ENCODE data around the gene LARGE1.
A peak's percentile ranks its signal among the peaks of the same experiment; 100 is the strongest.

LARGE1 gene

DNA sequence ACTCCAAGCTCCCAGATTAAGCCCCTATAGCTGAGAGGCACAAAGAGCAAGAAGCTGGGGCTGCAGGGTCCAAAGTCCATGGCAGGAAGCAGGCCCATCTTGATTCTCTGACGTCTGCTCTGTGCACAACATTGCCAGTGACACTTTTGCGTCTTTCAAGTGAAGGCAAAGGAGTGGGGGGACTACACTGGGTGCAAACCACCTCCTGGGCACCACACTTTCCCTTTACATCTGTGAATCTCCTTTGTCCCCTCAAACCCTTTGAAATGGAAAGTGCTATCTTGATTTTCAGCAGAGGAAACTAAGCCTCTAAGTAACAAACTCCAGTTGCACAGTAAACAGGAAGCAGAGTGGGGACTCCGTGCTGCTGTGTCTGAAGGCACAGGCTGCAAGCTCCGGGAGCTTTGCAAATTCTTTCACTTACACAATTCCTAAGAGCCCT lies 428.0 kb downstream of the LARGE1 start:
- in situ Hi-C loops (cut with MboI; ENCODE audit: low sequenced_read_pairs): no loop called here
- H3K36me3 ChIP-seq (replicated peaks): no peaks in the 10 kb centered on the region
- no peak for DNase-seq (ENCODE audit: low spot score in 2 of 2)
- H3K4me1 ChIP-seq: peaks cover 4% of the 10 kb centered on the region
- no peaks in the 10 kb centered on the region for H3K27me3 ChIP-seq (ENCODE audit: low read depth)
- no peaks in the 10 kb centered on the region for H3K9me3 ChIP-seq
- H3K4me3 ChIP-seq: no peak overlapping the region

DNA sequence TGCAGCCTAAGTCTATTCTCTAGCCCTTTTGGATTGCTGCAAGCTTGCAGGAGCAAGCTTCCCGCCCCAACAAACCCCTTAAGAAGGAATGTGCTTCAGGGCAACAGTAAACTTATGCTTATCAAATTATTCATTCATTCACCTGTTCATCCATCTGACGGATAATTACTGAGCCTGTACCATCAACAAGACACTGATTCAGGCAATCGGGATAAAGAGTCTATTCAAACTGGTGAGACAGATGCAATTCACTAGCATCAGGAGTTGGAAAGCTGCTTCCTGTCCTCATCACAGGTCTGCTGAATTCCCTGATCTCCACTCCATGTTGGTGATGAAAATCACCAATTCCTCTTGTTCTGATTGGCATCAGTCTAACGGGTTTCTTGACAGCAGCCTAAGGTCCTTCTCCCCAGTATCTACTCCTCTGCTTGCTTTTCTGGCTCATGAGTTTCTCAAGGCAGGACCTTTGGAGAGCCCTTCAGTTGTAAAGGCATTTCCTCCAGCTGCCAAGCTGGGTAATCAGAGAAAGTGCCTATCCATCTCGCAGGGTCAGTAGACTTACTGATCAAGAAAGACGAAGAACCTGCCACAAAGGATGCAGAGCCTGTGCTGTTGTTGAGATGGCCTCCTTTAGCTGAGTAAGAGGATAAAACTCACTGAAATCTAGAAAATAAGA lies 433.1 kb downstream of the LARGE1 start:
- DNase-seq (ENCODE audit: low spot score in 2 of 2): no peak

DNA sequence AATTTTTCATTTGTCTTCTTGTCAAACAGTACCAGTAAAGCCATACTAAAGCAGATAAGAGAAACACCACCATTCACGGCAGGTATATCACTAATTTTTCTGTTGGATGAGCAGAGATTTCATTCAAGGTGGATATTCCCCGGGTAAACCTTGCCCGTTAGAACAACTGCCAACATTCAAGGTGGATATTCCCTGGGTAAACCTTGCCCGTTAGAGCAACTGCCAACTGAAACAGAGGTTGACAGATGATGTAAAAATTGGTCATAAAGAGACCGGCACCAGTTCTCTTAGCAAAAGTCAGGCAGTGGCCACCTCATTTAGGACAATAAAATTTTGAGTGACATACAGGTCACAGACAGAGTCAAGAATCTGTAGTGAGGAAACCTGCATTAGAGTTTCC lies 438.7 kb downstream of the LARGE1 start:
- DNase-seq (ENCODE audit: low spot score in 2 of 2): no peak
- Histone ChIP-seq H3K4me3 (no peak overlapping the region), H3K9me3 (no peaks in the 10 kb centered on the region), H3K36me3 (replicated peaks) (no peaks in the 10 kb centered on the region), H3K27me3 (ENCODE audit: low read depth) (no peaks in the 10 kb centered on the region), H3K4me1 (peaks cover 15% of the 10 kb centered on the region)
- in situ Hi-C loops (cut with MboI; ENCODE audit: low sequenced_read_pairs): no loop called here

More for the DNA sequence above, 433.1 kb downstream of the LARGE1 start:
- Histone ChIP-seq H3K36me3 (replicated peaks) (no peaks in the 10 kb centered on the region), H3K4me3 (no peak overlapping the region), H3K9me3 (no peaks in the 10 kb centered on the region), H3K27me3 (ENCODE audit: low read depth) (no peaks in the 10 kb centered on the region), H3K4me1 (no peaks in the 10 kb centered on the region)
- in situ Hi-C loops (cut with MboI; ENCODE audit: low sequenced_read_pairs): no loop called here

DNA sequence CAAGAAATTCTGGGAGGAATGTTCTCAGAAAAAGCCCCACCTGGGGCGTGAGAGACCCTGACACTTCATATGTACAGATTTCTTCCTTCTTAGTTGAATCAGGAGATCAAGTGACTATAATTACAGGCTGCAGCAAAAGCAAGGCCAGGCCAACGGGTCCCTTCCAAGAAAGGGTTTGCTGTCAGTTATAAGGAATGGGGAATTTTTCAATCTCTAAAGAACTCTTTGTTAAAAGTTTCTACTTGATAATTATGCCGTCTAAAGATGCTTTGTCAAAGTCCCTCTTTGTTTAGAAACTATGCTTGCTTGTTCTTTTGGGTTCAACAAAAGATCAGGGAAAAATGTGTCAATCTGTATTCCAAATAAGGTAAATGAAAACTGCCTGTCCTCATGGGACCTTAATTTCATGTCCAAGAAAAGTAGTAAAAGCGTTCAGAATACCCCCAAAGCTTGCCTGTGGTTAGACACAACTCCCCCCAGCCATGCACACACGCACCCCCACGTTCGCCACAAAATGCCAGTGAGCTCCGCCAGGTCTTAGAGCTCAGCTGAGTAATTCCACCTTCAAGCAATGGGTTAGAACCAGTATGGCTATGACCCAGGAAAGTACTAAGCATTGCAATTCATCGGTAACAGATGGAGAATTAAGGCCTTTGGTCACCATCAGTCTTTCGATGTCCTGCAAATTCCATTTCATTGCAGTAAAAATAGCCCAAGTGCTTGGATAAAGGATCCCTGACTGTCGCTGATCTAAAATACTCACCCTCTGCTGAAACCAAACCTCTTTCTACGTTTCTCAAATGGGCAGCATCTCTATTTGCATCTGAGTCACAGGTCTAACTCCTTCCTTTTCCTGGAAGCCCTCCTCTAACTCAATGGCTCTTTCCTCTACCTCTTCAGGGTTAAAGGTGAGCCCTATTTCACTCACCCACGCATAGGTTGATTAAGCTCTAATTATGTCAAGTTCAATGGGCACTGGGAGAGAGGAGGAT lies 442.9 kb downstream of the LARGE1 start:
- in situ Hi-C loops (cut with MboI; ENCODE audit: low sequenced_read_pairs): no loop called here

DNA sequence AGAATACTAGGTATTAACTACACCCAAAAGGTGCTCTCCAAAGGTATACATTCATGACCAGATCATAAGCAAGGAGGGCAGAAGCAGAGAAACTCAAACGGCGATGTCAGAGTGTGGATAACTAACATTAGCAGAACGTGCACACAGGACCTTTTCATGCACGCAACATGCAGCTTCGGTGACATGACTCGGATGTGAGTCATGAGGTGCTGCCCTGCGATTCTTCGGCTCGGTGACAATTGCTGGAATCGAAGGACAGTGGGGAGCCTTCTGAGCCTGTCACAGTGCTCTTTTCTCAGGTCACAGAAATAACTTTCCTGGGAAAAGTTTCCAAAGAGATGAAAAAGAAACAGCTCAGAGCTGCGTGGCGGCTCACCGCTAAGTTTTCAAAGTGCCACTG lies 443.6 kb downstream of the LARGE1 start:
- DNase-seq (ENCODE audit: low spot score in 2 of 2): peak; percentile 20 to 50
- no peaks in the 10 kb centered on the region for H3K9me3 ChIP-seq
- no peaks in the 10 kb centered on the region for H3K27me3 ChIP-seq (ENCODE audit: low read depth)
- H3K4me1 ChIP-seq: peaks cover 32% of the 10 kb centered on the region
- in situ Hi-C loops (cut with MboI; ENCODE audit: low sequenced_read_pairs): no loop called here
- no peak overlapping the region for H3K4me3 ChIP-seq
- no peaks in the 10 kb centered on the region for H3K36me3 ChIP-seq (replicated peaks)

More for the DNA sequence above, 442.9 kb downstream of the LARGE1 start:
- Histone ChIP-seq H3K4me3 (no peak overlapping the region), H3K36me3 (replicated peaks) (no peaks in the 10 kb centered on the region), H3K27me3 (ENCODE audit: low read depth) (no peaks in the 10 kb centered on the region), H3K9me3 (no peaks in the 10 kb centered on the region), H3K4me1 (peaks cover 32% of the 10 kb centered on the region)
- DNase-seq (ENCODE audit: low spot score in 2 of 2): peak; percentile 73 to 93

DNA sequence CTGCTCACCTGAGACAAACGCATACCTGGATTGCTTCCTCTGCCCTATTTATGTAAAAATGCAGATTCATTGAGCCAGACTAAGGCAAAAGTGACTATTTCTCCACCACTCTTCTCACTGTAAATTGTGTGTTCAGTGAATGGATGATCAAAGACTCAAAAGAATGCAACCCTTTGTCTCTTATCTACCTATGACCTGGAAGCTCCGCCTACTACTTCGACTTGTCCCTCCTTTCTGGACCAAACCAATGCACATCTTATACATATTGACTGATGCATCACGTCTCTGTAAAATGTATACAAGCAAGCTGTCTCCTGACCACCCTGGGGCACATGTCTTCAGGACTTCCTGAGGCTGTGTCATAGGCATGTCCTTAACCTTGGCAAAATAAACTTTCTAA lies 444.1 kb downstream of the LARGE1 start:
- Histone ChIP-seq H3K4me1 (peaks cover 32% of the 10 kb centered on the region), H3K4me3 (no peak overlapping the region), H3K27me3 (ENCODE audit: low read depth) (no peaks in the 10 kb centered on the region), H3K36me3 (replicated peaks) (no peaks in the 10 kb centered on the region), H3K9me3 (no peaks in the 10 kb centered on the region)
- DNase-seq (ENCODE audit: low spot score in 2 of 2): no peak
- in situ Hi-C loops (cut with MboI; ENCODE audit: low sequenced_read_pairs): no loop called here

DNA sequence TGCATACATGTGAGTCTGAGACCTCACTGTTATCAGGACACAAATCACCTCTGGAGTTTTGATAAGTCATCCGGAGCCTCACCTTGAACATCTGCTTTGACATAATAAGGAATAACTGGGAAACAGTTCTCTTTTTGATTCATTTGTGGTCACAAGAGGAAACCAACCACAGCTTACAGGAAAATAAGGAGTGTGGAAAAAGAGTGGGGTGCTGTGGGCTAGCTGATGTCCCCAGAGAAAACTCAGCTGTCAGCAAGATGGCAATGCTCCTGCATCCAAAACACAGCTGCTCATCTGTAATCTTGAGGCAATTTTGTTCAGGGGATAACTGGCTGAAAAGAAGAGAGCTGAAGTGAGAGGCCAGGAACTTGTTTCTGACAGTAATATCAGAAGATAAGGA lies 445.7 kb downstream of the LARGE1 start:
- peaks cover 32% of the 10 kb centered on the region for H3K4me1 ChIP-seq
- H3K36me3 ChIP-seq (replicated peaks): no peaks in the 10 kb centered on the region
- no peak for DNase-seq (ENCODE audit: low spot score in 2 of 2)
- no peaks in the 10 kb centered on the region for H3K9me3 ChIP-seq
- no peak overlapping the region for H3K4me3 ChIP-seq
- no peaks in the 10 kb centered on the region for H3K27me3 ChIP-seq (ENCODE audit: low read depth)
- in situ Hi-C loops (cut with MboI; ENCODE audit: low sequenced_read_pairs): no loop called here

DNA sequence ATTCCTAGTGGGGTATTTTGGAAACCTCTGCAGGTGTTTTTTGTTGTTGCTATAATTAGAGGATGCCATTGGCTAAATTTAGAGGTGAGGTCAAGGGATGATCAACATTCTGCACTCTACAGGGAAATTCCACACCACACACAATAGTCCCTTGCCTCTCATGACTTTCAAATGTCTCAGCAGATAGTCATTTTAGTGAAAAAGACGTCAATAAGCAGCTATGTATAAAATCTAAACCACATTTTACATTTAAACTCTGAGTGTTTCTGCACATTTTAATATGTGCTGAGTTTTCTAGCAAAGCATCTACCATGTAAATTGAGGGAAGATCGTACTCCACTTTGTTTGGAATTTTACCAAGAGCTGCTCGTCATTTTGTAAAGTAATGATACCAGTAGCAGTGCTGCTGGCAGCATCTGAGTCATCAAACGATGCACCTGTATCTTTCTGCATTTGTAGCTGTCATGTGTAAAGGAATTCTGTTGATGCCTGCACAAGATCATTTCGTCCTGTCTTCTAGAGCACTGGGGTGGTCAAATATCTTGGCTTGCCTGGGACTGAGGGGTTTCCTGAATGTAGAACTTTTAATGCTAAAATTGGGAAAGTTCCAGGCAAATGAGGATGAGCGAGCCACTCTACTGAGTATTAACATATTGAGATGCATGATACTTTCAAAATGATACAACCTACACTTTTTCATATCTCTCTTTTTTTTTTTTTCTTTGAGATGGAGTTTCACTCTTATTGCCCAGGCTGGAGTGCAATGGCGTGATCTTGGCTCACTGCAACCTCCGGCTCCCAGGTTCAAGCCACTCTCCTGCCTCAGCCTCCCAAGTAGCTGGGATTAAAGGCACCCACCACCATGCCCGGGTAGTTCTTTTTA lies 447.6 kb downstream of the LARGE1 start:
- Histone ChIP-seq H3K27me3 (ENCODE audit: low read depth) (no peaks in the 10 kb centered on the region), H3K4me3 (no peak overlapping the region), H3K36me3 (replicated peaks) (no peaks in the 10 kb centered on the region), H3K4me1 (peaks cover 25% of the 10 kb centered on the region), H3K9me3 (no peaks in the 10 kb centered on the region)
- no peak for DNase-seq (ENCODE audit: low spot score in 2 of 2)
- in situ Hi-C loops (cut with MboI; ENCODE audit: low sequenced_read_pairs): no loop called here

DNA sequence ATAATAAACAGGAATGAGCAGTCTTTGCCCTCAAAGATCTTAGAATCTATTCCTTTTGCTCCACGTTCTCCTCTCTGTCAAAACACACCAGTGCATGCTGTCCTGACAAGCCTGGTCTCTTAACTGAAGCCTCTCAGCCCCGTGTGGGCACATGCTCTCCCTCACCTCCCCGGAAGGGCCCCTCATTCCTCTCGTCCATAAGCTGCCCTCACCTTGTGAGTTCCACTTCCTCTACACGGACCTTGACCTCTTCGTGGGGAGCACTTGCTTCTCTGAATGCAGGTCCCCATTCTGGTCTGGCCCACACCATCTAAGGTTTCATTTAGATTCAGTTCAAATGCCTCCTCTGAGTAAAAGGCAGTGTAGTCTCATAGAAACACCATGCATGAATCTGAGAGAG lies 449.8 kb downstream of the LARGE1 start:
- no peak for DNase-seq (ENCODE audit: low spot score in 2 of 2)
- Histone ChIP-seq H3K36me3 (replicated peaks) (no peaks in the 10 kb centered on the region), H3K4me1 (peaks cover 6% of the 10 kb centered on the region), H3K9me3 (no peaks in the 10 kb centered on the region), H3K27me3 (ENCODE audit: low read depth) (no peaks in the 10 kb centered on the region), H3K4me3 (no peak overlapping the region)
- in situ Hi-C loops (cut with MboI; ENCODE audit: low sequenced_read_pairs): no loop called here

DNA sequence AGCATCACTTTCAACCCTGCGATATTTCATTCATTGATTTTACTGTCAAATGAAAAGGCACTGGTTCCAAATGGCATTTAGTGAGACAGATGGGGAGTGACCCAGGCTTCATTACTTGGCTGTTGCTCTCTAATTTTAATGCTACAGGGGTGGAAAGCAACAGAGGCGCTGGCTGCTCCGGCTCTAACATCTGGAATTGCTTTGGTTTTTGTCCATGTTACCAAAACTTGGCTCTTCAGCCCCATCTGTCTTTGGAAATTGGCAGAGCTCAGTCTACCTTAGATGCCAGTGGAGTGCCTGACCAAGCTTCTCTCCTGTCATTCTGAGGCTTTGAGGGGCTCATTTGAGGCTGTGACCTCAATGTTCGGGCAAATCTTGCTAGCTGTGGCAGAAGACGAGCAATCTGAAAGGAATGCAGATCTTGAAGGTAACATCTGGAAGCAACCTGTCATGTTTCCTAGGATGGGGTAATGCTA lies 452.6 kb downstream of the LARGE1 start:
- no peaks in the 10 kb centered on the region for H3K27me3 ChIP-seq (ENCODE audit: low read depth)
- no peaks in the 10 kb centered on the region for H3K36me3 ChIP-seq (replicated peaks)
- DNase-seq (ENCODE audit: low spot score in 2 of 2): no peak
- no peaks in the 10 kb centered on the region for H3K4me1 ChIP-seq
- H3K4me3 ChIP-seq: no peak overlapping the region
- in situ Hi-C loops (cut with MboI; ENCODE audit: low sequenced_read_pairs): no loop called here
- no peaks in the 10 kb centered on the region for H3K9me3 ChIP-seq

DNA sequence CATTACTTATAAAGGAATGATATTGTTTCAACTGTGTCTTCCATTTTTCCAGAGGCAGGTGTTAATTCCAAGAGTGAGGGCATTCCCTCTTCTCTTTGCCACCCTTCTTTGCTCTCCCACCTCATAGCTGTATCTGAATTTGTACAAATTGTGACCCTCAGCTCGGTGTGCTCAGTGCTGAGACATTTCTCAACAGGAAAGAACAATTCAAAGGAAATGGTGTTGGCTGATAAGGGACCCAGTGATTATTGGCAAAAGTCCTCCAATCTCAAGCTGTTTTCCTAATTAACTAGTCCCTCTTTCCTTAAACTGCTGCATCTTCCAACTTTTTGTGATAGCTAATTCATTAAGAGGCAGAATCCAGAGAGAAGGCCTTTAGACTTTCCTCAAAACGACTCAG lies 453.2 kb downstream of the LARGE1 start:
- Histone ChIP-seq H3K27me3 (ENCODE audit: low read depth) (no peaks in the 10 kb centered on the region), H3K4me3 (no peak overlapping the region), H3K36me3 (replicated peaks) (no peaks in the 10 kb centered on the region), H3K4me1 (no peaks in the 10 kb centered on the region), H3K9me3 (no peaks in the 10 kb centered on the region)
- in situ Hi-C loops (cut with MboI; ENCODE audit: low sequenced_read_pairs): no loop called here
- no peak for DNase-seq (ENCODE audit: low spot score in 2 of 2)

DNA sequence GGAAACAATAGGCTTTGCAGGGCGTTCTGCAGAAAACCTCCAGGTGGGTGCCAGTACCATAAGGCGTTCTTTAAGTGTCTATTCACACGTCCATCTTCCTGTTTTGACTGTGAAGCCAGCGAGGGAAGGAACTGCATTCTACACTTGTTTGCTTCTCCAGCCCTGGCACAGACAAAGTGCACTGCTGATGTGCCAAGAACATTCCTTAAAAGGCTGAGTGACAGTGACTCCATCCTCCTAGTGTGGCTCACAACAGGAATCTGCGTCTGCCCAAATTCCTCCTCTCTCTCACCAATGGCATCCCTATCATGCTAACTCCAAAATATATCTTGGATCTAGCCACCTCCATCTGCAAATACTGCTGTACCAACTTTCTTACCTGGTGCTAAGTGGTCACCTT lies 454.7 kb downstream of the LARGE1 start:
- no peaks in the 10 kb centered on the region for H3K27me3 ChIP-seq (ENCODE audit: low read depth)
- H3K9me3 ChIP-seq: no peaks in the 10 kb centered on the region
- no peaks in the 10 kb centered on the region for H3K4me1 ChIP-seq
- no peak for DNase-seq (ENCODE audit: low spot score in 2 of 2)
- no peak overlapping the region for H3K4me3 ChIP-seq
- no peaks in the 10 kb centered on the region for H3K36me3 ChIP-seq (replicated peaks)
- in situ Hi-C loops (cut with MboI; ENCODE audit: low sequenced_read_pairs): no loop called here

DNA sequence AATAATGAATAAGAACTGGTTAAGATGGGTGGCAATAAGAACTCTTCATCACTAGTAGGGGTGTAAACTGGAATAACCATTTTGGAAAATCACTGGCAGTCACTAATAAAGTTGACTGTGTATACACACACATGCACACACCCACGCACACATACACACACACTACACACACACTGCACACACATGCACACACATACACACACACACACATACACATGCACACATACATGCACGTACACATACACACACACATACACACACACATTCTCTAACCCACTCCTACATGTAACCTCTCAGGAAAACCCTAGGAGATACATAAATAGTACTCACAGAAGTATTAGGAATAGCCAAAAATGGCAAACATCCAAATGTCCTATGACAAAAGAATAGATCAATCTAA lies 455.6 kb downstream of the LARGE1 start:
- Histone ChIP-seq H3K36me3 (replicated peaks) (no peaks in the 10 kb centered on the region), H3K4me1 (no peaks in the 10 kb centered on the region), H3K9me3 (no peaks in the 10 kb centered on the region), H3K4me3 (no peak overlapping the region), H3K27me3 (ENCODE audit: low read depth) (no peaks in the 10 kb centered on the region)
- in situ Hi-C loops (cut with MboI; ENCODE audit: low sequenced_read_pairs): no loop called here
- no peak for DNase-seq (ENCODE audit: low spot score in 2 of 2)
